Keratinocyte (primary cell): ENCODE measurements around the gene HSPA8. TPM values are rescaled to one million over a fixed set of nuclear protein-coding genes. Genes with fewer than 3 reads are reported as not detected.

Source experiments
- DNase-seq: peaks from one replicate; pipeline ENCODE4 v3.0.0-alpha.2; 2011; ENCODE audit warnings: low read depth, missing footprints, low spot score
- FAIRE-seq: peaks from 2 replicates; lab custom pipeline; 2011; peaks lifted over from hg19 to GRCh38; lab: Jason Lieb, UNC
- H2AFZ ChIP-seq: 2 replicates; pipeline ENCODE4 v1.6.0; 2012; ENCODE audit warnings: low read length, control low read depth, inconsistent platforms; ENCODE audit not compliant: control insufficient read depth
- H3K27ac ChIP-seq: 2 replicates; pipeline ENCODE4 v1.5.1; 2011; ENCODE audit warnings: low read length; ENCODE audit not compliant: control insufficient read depth, insufficient read depth
- H3K27me3 ChIP-seq: 3 replicates; pipeline ENCODE4 v1.6.0; 2011; ENCODE audit warnings: low read length; ENCODE audit not compliant: control insufficient read depth, insufficient read depth; ENCODE audit errors: extremely low read depth
- H3K36me3 ChIP-seq, 2 experiments: 2 replicates in 1 of 2; 3 replicates in 1 of 2; pipeline ENCODE4 v1.5.1; 2011; ENCODE audit warnings: low read length in 2 of 2, mild to moderate bottlenecking in 1 of 2; ENCODE audit not compliant: control insufficient read depth in 2 of 2, insufficient read depth in 2 of 2; ENCODE audit errors: extremely low read depth in 1 of 2
- H3K4me1 ChIP-seq: 3 replicates; pipeline ENCODE4 v1.5.1; 2011; ENCODE audit warnings: low read length; ENCODE audit not compliant: control insufficient read depth, insufficient read depth; ENCODE audit errors: extremely low read depth
- H3K4me2 ChIP-seq: 3 replicates; pipeline ENCODE4 v1.6.0; 2011; ENCODE audit warnings: low read depth, low read length; ENCODE audit not compliant: control insufficient read depth, insufficient read depth; ENCODE audit errors: extremely low read depth
- H3K4me3 ChIP-seq, 3 experiments: fragments of 200-600 bp in 1 of 3; sonication (generic) in 1 of 3; 2 replicates in 2 of 3; 3 replicates in 1 of 3; pipeline ENCODE4 v1.5.1; 2011 to 2016; ENCODE audit warnings: low read length in 3 of 3, mild to moderate bottlenecking in 3 of 3, control low read depth in 2 of 3, inconsistent platforms in 1 of 3, low read depth in 1 of 3, mixed read lengths in 1 of 3, mixed run types in 1 of 3, moderate library complexity in 1 of 3; ENCODE audit not compliant: control insufficient read depth in 2 of 3, insufficient read depth in 2 of 3; ENCODE audit errors: extremely low read depth in 1 of 3
- H3K79me2 ChIP-seq: 2 replicates; pipeline ENCODE4 v1.6.0; 2012; ENCODE audit warnings: low read length; ENCODE audit not compliant: control insufficient read depth, insufficient read depth
- H3K9ac ChIP-seq: 3 replicates; pipeline ENCODE4 v1.6.0; 2011; ENCODE audit warnings: low read length; ENCODE audit not compliant: control insufficient read depth, insufficient read depth; ENCODE audit errors: extremely low read depth
- H3K9me1 ChIP-seq: 3 replicates; pipeline ENCODE4 v1.6.0; 2011; ENCODE audit warnings: low read length; ENCODE audit not compliant: control insufficient read depth, insufficient read depth; ENCODE audit errors: extremely low read depth
- H3K9me3 ChIP-seq: 2 replicates; pipeline ENCODE4 v1.5.1; 2012; ENCODE audit warnings: low read depth, low read length; ENCODE audit not compliant: control insufficient read depth
- H4K20me1 ChIP-seq: 3 replicates; pipeline ENCODE4 v1.6.0; 2011; ENCODE audit warnings: low read length; ENCODE audit not compliant: control insufficient read depth, insufficient read depth; ENCODE audit errors: extremely low read depth
- CTCF ChIP-seq, 3 experiments: IDR thresholded peaks in 1 of 3; conservative IDR thresholded peaks in 1 of 3; optimal IDR thresholded peaks in 1 of 3; 2 replicates in 2 of 3; 3 replicates in 1 of 3; pipeline versions ENCODE3 to v1.5.1; 2011; ENCODE audit warnings: low read length in 3 of 3, mild to moderate bottlenecking in 3 of 3, moderate library complexity in 2 of 3, control low read depth in 1 of 3, inconsistent platforms in 1 of 3; ENCODE audit not compliant: insufficient read depth in 2 of 3; ENCODE audit errors: extremely low read depth in 1 of 3
- EZH2 ChIP-seq: IDR thresholded peaks from one replicate; pipeline ENCODE4 v1.6.1; 2012; ENCODE audit warnings: inconsistent platforms, mild to moderate bottlenecking, low read length, moderate library complexity
- dilution Hi-C: fragments of 300-500 bp; cut with MboI; formaldehyde crosslinking; loops from one replicate; pipeline ENCODE4 v1.7.0; 2020; ENCODE audit warnings: low sequenced_read_pairs; ENCODE audit not compliant: extremely low pct_ligation_motif_present
- polyA plus RNA-seq, 5 experiments: library from polyadenylated mRNA; depleted of rRNA in 3 of 5; stranded (reverse) in 3 of 5; stranded (forward) in 1 of 5; unstranded in 1 of 5; fragments of >200 nt; gene quantifications; 1 replicate in 1 of 5; 2 replicates in 3 of 5; 3 replicates in 1 of 5; pipeline versions ENCODE4 v1.2.1 to v1.2.3, GENCODE V29; 2011 to 2012; ENCODE audit warnings: missing spikeins in 2 of 5, low read depth in 1 of 5, low replicate concordance in 1 of 5

Gene HSPA8
- polyA plus RNA-seq, 1 donor (not counting 4 experiments of a cell fraction or from before 2014, with no cell fraction given), result 3,207 TPM

- Histone ChIP-seq H4K20me1 (peaks cover 33% of the 10 kb centered on the region), H3K9me3 (no peaks in the 10 kb centered on the region), H3K9ac (peak overlapping the region; percentile 100), H3K4me2 (peak overlapping the region; percentile 96), H3K36me3 (peaks cover 17 to 34% of the 10 kb centered on the region in 2 experiments), H3K27me3 (no peaks in the 10 kb centered on the region), H3K79me2 (peaks cover 56% of the 10 kb centered on the region), H2AFZ (peak overlapping the region; percentile 95), H3K27ac (peak overlapping the region; percentile 99), H3K4me1 (peaks cover 29% of the 10 kb centered on the region), H3K4me3 (peak overlapping the region; percentile 86 to 100 (median 99)), H3K9me1 (no peaks in the 10 kb centered on the region)
- dilution Hi-C loops, result no loop called here
- DNase-seq (no peak), FAIRE-seq (no peak)
- TF ChIP-seq EZH2 (no peak), CTCF (optimal IDR thresholded peaks at IDR 0.05 in 1 of 3, IDR thresholded peaks at IDR 0.05 in 1 of 3, conservative IDR thresholded peaks at IDR 0.05 in 1 of 3; ENCODE audit: extremely low read depth in 1 of 3, insufficient read depth in 2 of 3, low read length in 3 of 3) (no peak)
Observed at GRCh38 chr11:123062892-123063825, 1.2 kb upstream of the HSPA8 start.

- Histone ChIP-seq H3K79me2 (peaks cover 56% of the 10 kb centered on the region), H3K4me1 (peaks cover 29% of the 10 kb centered on the region), H3K9me1 (no peaks in the 10 kb centered on the region), H3K4me2 (peak overlapping the region; percentile 96), H3K4me3 (peak overlapping the region; percentile 98 to 100 (median 99)), H3K9ac (peak overlapping the region; percentile 100), H3K36me3 (peaks cover 23 to 40% of the 10 kb centered on the region in 2 experiments), H4K20me1 (peaks cover 36% of the 10 kb centered on the region), H2AFZ (peak overlapping the region; percentile 95), H3K27me3 (no peaks in the 10 kb centered on the region), H3K27ac (peak overlapping the region; percentile 99), H3K9me3 (no peaks in the 10 kb centered on the region)
- FAIRE-seq, result no peak
- no peak for DNase-seq
- dilution Hi-C loops, result no loop called here
- TF ChIP-seq EZH2 (no peak), CTCF (optimal IDR thresholded peaks at IDR 0.05 in 1 of 3, IDR thresholded peaks at IDR 0.05 in 1 of 3, conservative IDR thresholded peaks at IDR 0.05 in 1 of 3; ENCODE audit: extremely low read depth in 1 of 3, insufficient read depth in 2 of 3, low read length in 3 of 3) (peak in 1 of 3 experiments; percentile 2)
Observed at GRCh38 chr11:123062158-123062891, 389 bp upstream of the HSPA8 start.
